Neural progenitor cell (in vitro differentiated cells): ENCODE data around the gene MEP1A. TPM values are rescaled to one million over a fixed set of nuclear protein-coding genes. Genes with fewer than 3 reads are reported as not detected.

Source experiments
- DNase-seq: peaks from one replicate; pipeline ENCODE4 v3.0.0-alpha.2; 2016; ENCODE audit warnings: low spot score
- H2AFZ ChIP-seq: fragments of 200-600 bp; sonication (generic); replicated peaks from 2 replicates; pipeline ENCODE4 v1.6.1; 2016; ENCODE audit warnings: antibody characterized with exemption
- H3F3A ChIP-seq: fragments of 200-600 bp; sonication (generic); 2 replicates; pipeline ENCODE4 v1.6.1; 2016; ENCODE audit warnings: antibody characterized with exemption, low read depth
- H3K27ac ChIP-seq: fragments of 200-600 bp; sonication (generic); 2 replicates; pipeline ENCODE4 v1.5.1; 2016; ENCODE audit warnings: mild to moderate bottlenecking
- H3K27me3 ChIP-seq: fragments of 200-600 bp; sonication (generic); 2 replicates; pipeline ENCODE4 v1.6.1; 2016; ENCODE audit warnings: mild to moderate bottlenecking, moderate library complexity
- H3K36me3 ChIP-seq: fragments of 200-600 bp; sonication (generic); 2 replicates; pipeline ENCODE4 v1.5.1; 2016
- H3K4me1 ChIP-seq: fragments of 200-600 bp; sonication (generic); 2 replicates; pipeline ENCODE4 v1.6.1; 2016; ENCODE audit warnings: mixed run types
- H3K4me2 ChIP-seq: fragments of 200-600 bp; sonication (generic); 2 replicates; pipeline ENCODE4 v1.6.1; 2016
- H3K4me3 ChIP-seq: fragments of 200-600 bp; sonication (generic); 2 replicates; pipeline ENCODE4 v1.5.1; 2016
- H3K79me2 ChIP-seq: fragments of 200-600 bp; sonication (generic); 2 replicates; pipeline ENCODE4 v1.6.1; 2016; ENCODE audit warnings: low read depth
- H3K9ac ChIP-seq: fragments of 200-600 bp; sonication (generic); 2 replicates; pipeline ENCODE4 v1.6.1; 2016
- H3K9me3 ChIP-seq: fragments of 200-600 bp; sonication (generic); 2 replicates; pipeline ENCODE4 v1.5.1; 2016; ENCODE audit warnings: low read depth
- H4K20me1 ChIP-seq: fragments of 200-600 bp; sonication (generic); 2 replicates; pipeline ENCODE4 v1.6.1; 2016; ENCODE audit warnings: low read depth
- H3K27ac Mint-ChIP-seq: 3 replicates; pipeline ENCODE4 v1.8.0; 2021; ENCODE audit warnings: mixed read lengths
- H3K27me3 Mint-ChIP-seq: 2 replicates; pipeline ENCODE4 v1.8.0; 2022; ENCODE audit warnings: low read depth, mild to moderate bottlenecking, inconsistent platforms, moderate library complexity, mixed read lengths; ENCODE audit not compliant: insufficient read depth
- H3K36me3 Mint-ChIP-seq: 3 replicates; pipeline ENCODE4 v1.8.0; 2021; ENCODE audit warnings: mixed read lengths
- H3K4me1 Mint-ChIP-seq: 3 replicates; pipeline ENCODE4 v1.8.0; 2021; ENCODE audit warnings: mixed read lengths
- H3K4me3 Mint-ChIP-seq: 3 replicates; pipeline ENCODE4 v1.8.0; 2021; ENCODE audit warnings: mild to moderate bottlenecking, moderate library complexity, mixed read lengths
- H3K9me3 Mint-ChIP-seq: 3 replicates; pipeline ENCODE4 v1.8.0; 2020; ENCODE audit warnings: mixed read lengths
- CTCF ChIP-seq: fragments of 200-600 bp; sonication (generic); IDR thresholded peaks from 2 replicates; pipeline ENCODE4 v1.5.1; 2017; ENCODE audit warnings: antibody characterized with exemption, mild to moderate bottlenecking
- EZH2 ChIP-seq: fragments of 200-600 bp; sonication (generic); IDR thresholded peaks from 2 replicates; pipeline ENCODE4 v1.6.1; 2017; ENCODE audit warnings: antibody characterized with exemption, mild to moderate bottlenecking, moderate library complexity
- EZH2phosphoT487 ChIP-seq: fragments of 200-600 bp; sonication (generic); IDR thresholded peaks from 2 replicates; pipeline ENCODE4 v1.6.1; 2017; ENCODE audit warnings: antibody characterized with exemption
- total RNA-seq: library from RNA; depleted of rRNA; stranded (reverse); fragments of >200 nt; gene quantifications from 2 replicates; pipeline ENCODE4 v1.2.3, GENCODE V29; 2015; ENCODE audit warnings: low replicate concordance

The MEP1A gene
- total RNA-seq, 1 donor from 2014 or later, result not detected

GRCh38 chr6:46819561-46819960 lies 26.4 kb downstream of the MEP1A start:
- no peak overlapping the region for H3K27ac ChIP-seq
- Mint-ChIP-seq H3K27me3 (no peaks in the 10 kb centered on the region), H3K27ac (no peak overlapping the region), H3K36me3 (no peaks in the 10 kb centered on the region), H3K4me3 (no peak overlapping the region), H3K9me3 (no peaks in the 10 kb centered on the region), H3K4me1 (no peaks in the 10 kb centered on the region)
- H3K9me3 ChIP-seq, result no peaks in the 10 kb centered on the region
- H3K4me2 ChIP-seq, result no peak overlapping the region
- no peaks in the 10 kb centered on the region for H3K4me1 ChIP-seq
- DNase-seq, result no peak
- H3K4me3 ChIP-seq, result no peak overlapping the region
- H3K36me3 ChIP-seq, result no peaks in the 10 kb centered on the region
- H3K27me3 ChIP-seq, result no peaks in the 10 kb centered on the region
- H3F3A ChIP-seq, result no peaks in the 10 kb centered on the region
- H3K9ac ChIP-seq, result no peak overlapping the region
- H4K20me1 ChIP-seq, result no peaks in the 10 kb centered on the region
- no peak overlapping the region for H2AFZ ChIP-seq
- H3K79me2 ChIP-seq, result no peaks in the 10 kb centered on the region
- no peak for TF ChIP-seq EZH2
- no peak for TF ChIP-seq EZH2phosphoT487
- TF ChIP-seq CTCF, result no peak

- no peaks in the 10 kb centered on the region for H3K4me1 Mint-ChIP-seq
- Histone ChIP-seq H2AFZ (no peak overlapping the region), H3F3A (peaks cover 4% of the 10 kb centered on the region), H3K36me3 (no peaks in the 10 kb centered on the region), H3K9me3 (no peaks in the 10 kb centered on the region), H3K4me1 (no peaks in the 10 kb centered on the region), H4K20me1 (no peaks in the 10 kb centered on the region), H3K4me3 (no peak overlapping the region), H3K9ac (no peak overlapping the region), H3K79me2 (no peaks in the 10 kb centered on the region), H3K4me2 (no peak overlapping the region), H3K27ac (no peak overlapping the region), H3K27me3 (no peaks in the 10 kb centered on the region)
- H3K36me3 Mint-ChIP-seq, result no peaks in the 10 kb centered on the region
- no peak for TF ChIP-seq CTCF
- no peak for TF ChIP-seq EZH2
- no peak for TF ChIP-seq EZH2phosphoT487
- no peaks in the 10 kb centered on the region for H3K27me3 Mint-ChIP-seq
- H3K4me3 Mint-ChIP-seq, result no peak overlapping the region
- H3K9me3 Mint-ChIP-seq, result no peaks in the 10 kb centered on the region
- no peak for DNase-seq
- H3K27ac Mint-ChIP-seq, result no peak overlapping the region
These were observed 28.3 kb downstream of the MEP1A start for GRCh38 chr6:46821458-46821881.

- no peaks in the 10 kb centered on the region for H3K27me3 Mint-ChIP-seq
- H3K36me3 Mint-ChIP-seq, result no peaks in the 10 kb centered on the region
- TF ChIP-seq EZH2phosphoT487 (no peak), EZH2 (no peak), CTCF (no peak)
These were observed 35.8 kb downstream of the MEP1A start for GRCh38 chr6:46828939-46829338.

More at GRCh38 chr6:46828939-46829338, 35.8 kb downstream of the MEP1A start:
- no peak overlapping the region for H3K27ac ChIP-seq
- H3K4me3 Mint-ChIP-seq, result no peak overlapping the region
- no peaks in the 10 kb centered on the region for H3K4me1 Mint-ChIP-seq
- DNase-seq, result no peak
- no peaks in the 10 kb centered on the region for H3K4me1 ChIP-seq
- H3F3A ChIP-seq, result peaks cover 4% of the 10 kb centered on the region
- no peaks in the 10 kb centered on the region for H3K36me3 ChIP-seq
- H3K79me2 ChIP-seq, result no peaks in the 10 kb centered on the region
- H3K9me3 Mint-ChIP-seq, result no peaks in the 10 kb centered on the region
- no peaks in the 10 kb centered on the region for H3K9me3 ChIP-seq
- H2AFZ ChIP-seq, result no peak overlapping the region
- no peak overlapping the region for H3K9ac ChIP-seq
- no peak overlapping the region for H3K4me2 ChIP-seq
- H3K27me3 ChIP-seq, result no peaks in the 10 kb centered on the region
- no peak overlapping the region for H3K4me3 ChIP-seq
- H4K20me1 ChIP-seq, result no peaks in the 10 kb centered on the region
- no peak overlapping the region for H3K27ac Mint-ChIP-seq
